GM23338 (cell line): ENCODE results near the gene MPEG1.

Experiments used
- CREB1 ChIP-seq: fragments of 250-450 bp; sonication (Bioruptor Pico); IDR thresholded peaks from 2 replicates; pipeline ENCODE4 v1.5.0; 2020; ENCODE audit warnings: low read depth, mild to moderate bottlenecking, moderate library complexity
- CTCF ChIP-seq, 2 experiments: fragments of 200-600 bp in 1 of 2; sonication (generic) in 1 of 2; conservative IDR thresholded peaks; 2 replicates each; pipeline versions ENCODE4 v1.5.1 to v1.6.1; 2016 to 2017; ENCODE audit warnings: antibody characterized with exemption in 2 of 2, low read depth in 2 of 2, mild to moderate bottlenecking in 2 of 2, moderate library complexity in 1 of 2
- ETS1 ChIP-seq: IDR thresholded peaks from 2 replicates; pipeline ENCODE4 v1.6.1; 2016; ENCODE audit warnings: antibody characterized with exemption
- EZH2 ChIP-seq: fragments of 200-600 bp; sonication (generic); IDR thresholded peaks from one replicate; pipeline ENCODE4 v1.8.0; 2017; ENCODE audit warnings: antibody characterized with exemption, mild to moderate bottlenecking, low read depth; ENCODE audit not compliant: unreplicated experiment
- EZH2phosphoT487 ChIP-seq: fragments of 200-600 bp; sonication (generic); IDR thresholded peaks from one replicate; pipeline ENCODE4 v1.8.1; 2018; ENCODE audit warnings: antibody characterized with exemption; ENCODE audit not compliant: unreplicated experiment
- JUNB ChIP-seq: IDR thresholded peaks from one replicate; pipeline ENCODE4 v1.6.1; 2016; ENCODE audit warnings: antibody characterized with exemption; ENCODE audit not compliant: unreplicated experiment
- NANOG ChIP-seq: IDR thresholded peaks from 2 replicates; pipeline ENCODE4 v1.6.1; 2016; ENCODE audit warnings: antibody characterized with exemption, borderline replicate concordance
- POLR2AphosphoS5 ChIP-seq: IDR thresholded peaks from 2 replicates; pipeline ENCODE4 v1.6.1; 2016; ENCODE audit warnings: antibody characterized with exemption, low read depth
- REST ChIP-seq: IDR thresholded peaks from one replicate; pipeline ENCODE4 v1.6.1; 2018; ENCODE audit warnings: antibody characterized with exemption; ENCODE audit not compliant: unreplicated experiment
- STAT1 ChIP-seq: IDR thresholded peaks from one replicate; pipeline ENCODE4 v1.6.1; 2016; ENCODE audit warnings: antibody characterized with exemption; ENCODE audit not compliant: unreplicated experiment
- ZNF114 ChIP-seq: fragments of 250-450 bp; sonication (Bioruptor Pico); IDR thresholded peaks from 2 replicates; pipeline ENCODE4 v1.5.0; 2020; ENCODE audit warnings: mild to moderate bottlenecking, moderate library complexity
- ZNF331 ChIP-seq: fragments of 250-450 bp; sonication (Bioruptor Pico); IDR thresholded peaks from 2 replicates; pipeline ENCODE4 v1.5.0; 2020; ENCODE audit warnings: low read depth, mild to moderate bottlenecking, moderate library complexity
- ZNF462 ChIP-seq: fragments of 250-450 bp; sonication (Bioruptor Pico); IDR thresholded peaks from 2 replicates; pipeline ENCODE4 v1.5.0; 2020; ENCODE audit warnings: mild to moderate bottlenecking, moderate library complexity

DNA sequence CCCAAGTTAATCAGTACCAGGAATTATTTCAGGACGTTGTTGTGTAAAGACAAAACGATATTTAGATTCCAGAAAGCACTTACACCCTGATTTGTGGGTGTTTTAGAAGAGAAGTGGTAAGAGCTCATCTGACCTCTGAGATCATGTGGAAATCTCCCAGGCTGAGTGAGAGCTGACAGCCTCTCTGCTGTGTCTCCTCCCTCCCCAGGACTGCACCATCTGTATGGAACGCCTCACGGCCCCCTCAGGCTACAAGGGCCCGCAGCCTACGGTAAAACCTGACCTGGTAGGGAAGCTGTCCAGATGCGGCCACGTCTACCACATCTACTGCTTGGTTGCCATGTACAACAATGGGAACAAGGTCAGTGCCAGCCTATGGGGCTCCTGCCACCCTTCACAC, 20.8 kb downstream of the MPEG1 start:
- no peak for TF ChIP-seq EZH2phosphoT487
- no peak for TF ChIP-seq CTCF (conservative IDR thresholded peaks at IDR 0.05; ENCODE audit: low read depth in 2 of 2)
- no peak for TF ChIP-seq POLR2AphosphoS5
- no peak for TF ChIP-seq ETS1
- no peak for TF ChIP-seq EZH2
- TF ChIP-seq REST, result no peak
- no peak for TF ChIP-seq ZNF331 (CRISPR knock-in tag)
- TF ChIP-seq CREB1, result no peak
- TF ChIP-seq STAT1, result no peak
- TF ChIP-seq JUNB, result no peak
- TF ChIP-seq NANOG, result no peak
- no peak for TF ChIP-seq ZNF114 (CRISPR knock-in tag)
- no peak for TF ChIP-seq ZNF462 (CRISPR knock-in tag)
